IMR-90 (cell line): ENCODE measurements around the gene STIL. TPM values are rescaled to one million over a fixed set of nuclear protein-coding genes. Genes with fewer than 3 reads are reported as not detected.

Experiments used
- ATAC-seq: fragments of 200-7000 bp; cut with Tn5 transposase; 2 replicates; pipeline ENCODE4 v1.9.1; 2020; ENCODE audit warnings: low read depth, mild to moderate bottlenecking, moderate library complexity
- BruUV-seq: library from RNA; stranded (reverse); fragments of 400-500 nt; replicated peaks from 2 replicates; lab custom pipeline; 2021; lab: Mats Ljungman, UMichigan
- CTCF ChIA-PET: fragments of 300-600 bp; formaldehyde crosslinking; extraction: SDS; loops from one replicate; lab custom pipeline; 2021; ENCODE audit warnings: antibody characterized with exemption; lab: Yijun Ruan, JAX
- POLR2A ChIA-PET: fragments of 300-600 bp; sonication (Branson Sonifier 250); formaldehyde crosslinking; loops from one replicate; lab custom pipeline; 2022; ENCODE audit warnings: antibody characterized with exemption; ENCODE audit not compliant: unreplicated experiment; lab: Charles Lee
- DNase-seq: peaks from one replicate; pipeline ENCODE4 v3.0.0; 2013
- H2AFZ ChIP-seq: replicated peaks from 2 replicates; pipeline ENCODE3; 2013; ENCODE audit warnings: low read length, mild to moderate bottlenecking; ENCODE audit not compliant: poor library complexity
- H2AK5ac ChIP-seq: 2 replicates; pipeline ENCODE4 v1.6.1; 2013; ENCODE audit warnings: low read depth, low read length, inconsistent platforms
- H2AK9ac ChIP-seq: replicated peaks from 2 replicates; pipeline ENCODE3; 2013; ENCODE audit warnings: mild to moderate bottlenecking, low read depth, low read length, moderate library complexity; ENCODE audit not compliant: poor library complexity
- H2BK120ac ChIP-seq: 2 replicates; pipeline ENCODE4 v1.6.1; 2013; ENCODE audit warnings: low read depth, low read length, inconsistent platforms
- H2BK15ac ChIP-seq: 3 replicates; pipeline ENCODE4 v1.6.1; 2013; ENCODE audit warnings: low read depth, low read length, inconsistent platforms
- H2BK20ac ChIP-seq: 2 replicates; pipeline ENCODE4 v1.6.1; 2013; ENCODE audit warnings: low read depth, mild to moderate bottlenecking, inconsistent platforms, low read length, moderate library complexity
- H2BK5ac ChIP-seq: 2 replicates; pipeline ENCODE4 v1.6.1; 2013; ENCODE audit warnings: mild to moderate bottlenecking, low read depth, low read length, inconsistent platforms; ENCODE audit not compliant: poor library complexity, severe bottlenecking
- H3K14ac ChIP-seq: replicated peaks from 2 replicates; pipeline ENCODE4 v1.6.1; 2013; ENCODE audit warnings: low read depth, low read length, inconsistent platforms
- H3K18ac ChIP-seq: 2 replicates; pipeline ENCODE4 v1.6.1; 2013; ENCODE audit warnings: low read depth, low read length, control low read depth
- H3K23ac ChIP-seq: 2 replicates; pipeline ENCODE4 v1.6.1; 2013; ENCODE audit warnings: low read depth, low read length, inconsistent platforms
- H3K27ac ChIP-seq: 2 replicates; pipeline ENCODE4 v1.5.1; 2013; ENCODE audit warnings: mild to moderate bottlenecking, control low read depth, low read length; ENCODE audit not compliant: insufficient read depth
- H3K27me3 ChIP-seq: 2 replicates; pipeline ENCODE4 v1.6.1; 2013; ENCODE audit warnings: low read length; ENCODE audit not compliant: control insufficient read depth, insufficient read depth
- H3K36me3 ChIP-seq: 2 replicates; pipeline ENCODE4 v1.6.1; 2013; ENCODE audit warnings: low read length, mixed read lengths; ENCODE audit not compliant: control insufficient read depth, insufficient read depth
- H3K4ac ChIP-seq: 2 replicates; pipeline ENCODE4 v1.6.1; 2013; ENCODE audit warnings: low read depth, low read length, inconsistent platforms
- H3K4me1 ChIP-seq: 2 replicates; pipeline ENCODE4 v1.6.1; 2013; ENCODE audit warnings: low read length, mixed read lengths; ENCODE audit not compliant: control insufficient read depth, insufficient read depth
- H3K4me2 ChIP-seq: 2 replicates; pipeline ENCODE4 v1.6.1; 2013; ENCODE audit warnings: low read depth, mild to moderate bottlenecking, control low read depth, low read length, moderate library complexity
- H3K4me3 ChIP-seq: 2 replicates; pipeline ENCODE4 v1.5.1; 2013; ENCODE audit warnings: low read depth, mild to moderate bottlenecking, control low read depth, low read length, moderate library complexity; ENCODE audit not compliant: insufficient read depth
- H3K56ac ChIP-seq: 2 replicates; pipeline ENCODE4 v1.6.1; 2013; ENCODE audit warnings: low read length, inconsistent platforms; ENCODE audit not compliant: insufficient read depth; ENCODE audit errors: extremely low read depth
- H3K79me1 ChIP-seq, 2 experiments: 2 replicates each; pipeline ENCODE4 v1.6.1; 2013; ENCODE audit warnings: low read length in 2 of 2, inconsistent platforms in 1 of 2, low read depth in 1 of 2
- H3K9ac ChIP-seq: 2 replicates; pipeline ENCODE4 v1.6.1; 2013; ENCODE audit warnings: low read depth, low read length, control low read depth
- H3K9me1 ChIP-seq: 2 replicates; pipeline ENCODE4 v1.6.1; 2013; ENCODE audit warnings: low read length, inconsistent platforms; ENCODE audit not compliant: insufficient read depth
- H3K9me3 ChIP-seq: 2 replicates; pipeline ENCODE4 v1.6.1; 2013; ENCODE audit warnings: low read length; ENCODE audit not compliant: control insufficient read depth, insufficient read depth
- H4K20me1 ChIP-seq: 2 replicates; pipeline ENCODE4 v1.6.1; 2013; ENCODE audit warnings: low read length, inconsistent platforms; ENCODE audit not compliant: insufficient read depth
- H4K5ac ChIP-seq: 2 replicates; pipeline ENCODE4 v1.6.1; 2013; ENCODE audit warnings: mild to moderate bottlenecking, low read depth, low read length, control low read depth
- H4K8ac ChIP-seq, 2 experiments: 2 replicates each; pipeline ENCODE4 v1.6.1; 2013; ENCODE audit warnings: low read depth in 2 of 2, low read length in 2 of 2, control low read depth in 1 of 2, inconsistent platforms in 1 of 2
- H4K91ac ChIP-seq: 2 replicates; pipeline ENCODE4 v1.6.1; 2013; ENCODE audit warnings: low read depth, low read length, inconsistent platforms; ENCODE audit not compliant: insufficient read depth
- CEBPB ChIP-seq: IDR thresholded peaks from 2 replicates; pipeline ENCODE4 v1.6.1; 2012; ENCODE audit warnings: low read depth, low read length, improper control_type of control experiment
- CTCF ChIP-seq: conservative IDR thresholded peaks from 2 replicates; pipeline ENCODE4 v1.5.1; 2012; ENCODE audit warnings: mild to moderate bottlenecking, low read depth, low read length, improper control_type of control experiment
- MAFK ChIP-seq: IDR thresholded peaks from 2 replicates; pipeline ENCODE4 v1.6.1; 2012; ENCODE audit warnings: low read depth, low read length, improper control_type of control experiment
- MAZ ChIP-seq: IDR thresholded peaks from 2 replicates; pipeline ENCODE4 v1.6.1; 2012; ENCODE audit warnings: low read depth, mild to moderate bottlenecking, low read length, improper control_type of control experiment, moderate library complexity, borderline replicate concordance
- NFE2L2 ChIP-seq: fragments of 150-350 bp; IDR thresholded peaks from 2 replicates; pipeline ENCODE4 v1.6.1; 2016; ENCODE audit warnings: low read depth, mild to moderate bottlenecking, low read length
- USF2 ChIP-seq: fragments of 150-350 bp; IDR thresholded peaks from 2 replicates; pipeline ENCODE4 v1.6.1; 2017; ENCODE audit warnings: mild to moderate bottlenecking, antibody characterized with exemption, low read length, low read depth
- WGBS, 2 experiments: methylation state at CpG; one replicate each; pipeline versions ENCODE4 v1.1.5 to v1.1.7; 2013; ENCODE audit warnings: missing lambda C conversion rate in 2 of 2; ENCODE audit not compliant: insufficient read length in 1 of 2; ENCODE audit errors: extremely low coverage in 2 of 2; 5-methylcytosine and 5-hydroxymethylcytosine counted together
- dilution Hi-C: fragments of 300-500 bp; cut with HindIII; formaldehyde crosslinking; loops from one replicate; pipeline ENCODE4 v1.14.3; 2018; ENCODE audit warnings: low sequenced_read_pairs; ENCODE audit not compliant: unreplicated experiment
- in situ Hi-C: fragments of 300-500 bp; cut with MboI; formaldehyde crosslinking; loops from 3 replicates; pipeline ENCODE4 v1.14.3; 2019; ENCODE audit warnings: low sequenced_read_pairs, inconsistent platforms, mixed read lengths
- intact Hi-C: fragments of 100-400 bp; cut with micrococcal nuclease; formaldehyde crosslinking; loops from 2 replicates; pipeline ENCODE4 v1.10.0; 2022
- polyA plus RNA-seq, 3 experiments: library from polyadenylated mRNA; depleted of rRNA; stranded (reverse); fragments of >200 nt; gene quantifications; 2 replicates each; pipeline ENCODE4 v1.2.3, GENCODE V29; 2012; ENCODE audit warnings: low replicate concordance in 1 of 3
- total RNA-seq: library from RNA; depleted of rRNA; stranded (reverse); fragments of >200 nt; gene quantifications from 2 replicates; pipeline ENCODE4 v1.2.3, GENCODE V29; 2012

Gene STIL
- total and polyA plus RNA-seq, 2 of the 4 experiments (the other 2 are of a cell fraction): 6.8 to 17.2 TPM

- in situ Hi-C loops (no loop called here), dilution Hi-C loops (no loop called here), intact Hi-C loops (no loop called here)
- H2BK5ac ChIP-seq: no peak overlapping the region
- no peaks in the 10 kb centered on the region for H3K79me1 ChIP-seq
- H4K20me1 ChIP-seq: no peaks in the 10 kb centered on the region
- H3K14ac ChIP-seq: no peak overlapping the region
- peaks cover 3% of the 10 kb centered on the region for H3K4me1 ChIP-seq
- no peak overlapping the region for H3K27ac ChIP-seq
- H3K56ac ChIP-seq: no peak overlapping the region
- CTCF ChIA-PET: no interaction called here
- no TSS peak for BruUV-seq
- no peak overlapping the region for H3K4me3 ChIP-seq
- H3K27me3 ChIP-seq: peaks cover 82% of the 10 kb centered on the region
- no peak overlapping the region for H4K91ac ChIP-seq
- H3K9ac ChIP-seq: no peak overlapping the region
- no peak overlapping the region for H3K18ac ChIP-seq
- H2BK15ac ChIP-seq: no peak overlapping the region
- H2AK9ac ChIP-seq: no peak overlapping the region
- TF ChIP-seq MAZ (no peak), USF2 (no peak), NFE2L2 (no peak), CEBPB (no peak), MAFK (no peak), CTCF (no peak)
- no peak overlapping the region for H3K4me2 ChIP-seq
- no peak overlapping the region for H2BK120ac ChIP-seq
- H3K4ac ChIP-seq: no peak overlapping the region
- H4K5ac ChIP-seq: no peak overlapping the region
- POLR2A ChIA-PET: no interaction called here
- no peak for DNase-seq
- H2BK20ac ChIP-seq: no peak overlapping the region
- WGBS, 2 experiments: 19% methylated on average over 5 of the region's 10 CpGs; no CpG with 5 or more reads in 1 of the 2 experiments
- H3K36me3 ChIP-seq: no peaks in the 10 kb centered on the region
- no peak overlapping the region for H2AK5ac ChIP-seq
- no peak for ATAC-seq
- H3K9me1 ChIP-seq: no peaks in the 10 kb centered on the region
- no peak overlapping the region for H2AFZ ChIP-seq
- peaks cover 9% of the 10 kb centered on the region; the same call in 1 of the 2 replicates for H3K9me3 ChIP-seq
- H3K23ac ChIP-seq: no peak overlapping the region
- H4K8ac ChIP-seq: no peak overlapping the region
Measured at GRCh38 chr1:47223174-47223920, 90.6 kb downstream of the STIL start.
